ENCODE results near the gene DPP6. TPM values are rescaled to one million over a fixed set of nuclear protein-coding genes. Genes with fewer than 3 reads are reported as not detected.

DPP6 gene
- total and polyA plus RNA-seq, 2 donors (not counting 1 experiment from before 2014, with no cell fraction given): not detected

GRCh38 chr7:154591544-154591943 is 539.3 kb downstream of the DPP6 start:
- Histone ChIP-seq H3K9ac (ENCODE audit: low read length) (no peak overlapping the region), H4K20me1 (ENCODE audit: control insufficient read depth, insufficient read depth, low read length, poor library complexity, severe bottlenecking) (no peaks in the 10 kb centered on the region), H3K4me3 (ENCODE audit: control extremely low read depth in 1 of 5, extremely low read depth in 1 of 5, insufficient read depth in 1 of 5, low read depth in 2 of 5, low read length in 4 of 5) (no peak overlapping the region), H3K4me2 (replicated peaks; ENCODE audit: low read depth, low read length, poor library complexity, severe bottlenecking) (no peak overlapping the region), H3K27me3 (replicated peaks in 1 of 4; ENCODE audit: control extremely low read depth in 1 of 4, control insufficient read depth in 3 of 4, insufficient read depth in 4 of 4, low read length in 3 of 4) (no peaks in the 10 kb centered on the region), H3K27ac (ENCODE audit: low read length in 2 of 2) (no peak overlapping the region), H3K4me1 (ENCODE audit: control insufficient read depth in 2 of 2, insufficient read depth in 2 of 2, low read length in 2 of 2) (no peaks in the 10 kb centered on the region), H2AFZ (ENCODE audit: insufficient read depth, low read depth, low read length, poor library complexity, severe bottlenecking) (no peak overlapping the region), H3K9me3 (ENCODE audit: control extremely low read depth in 1 of 3, control insufficient read depth in 2 of 3, insufficient read depth in 1 of 3, low read length in 2 of 3) (peaks cover 0 to 21% (median 0%) of the 10 kb centered on the region in 3 donors), H3K36me3 (replicated peaks in 1 of 2; ENCODE audit: control extremely low read depth in 1 of 2, control insufficient read depth in 1 of 2, extremely low read depth in 1 of 2, insufficient read depth in 2 of 2, low read length in 1 of 2) (no peaks in the 10 kb centered on the region), H3K79me2 (ENCODE audit: control insufficient read depth, insufficient read depth, low read length) (no peaks in the 10 kb centered on the region)
- Mint-ChIP-seq H3K27me3 (no peaks in the 10 kb centered on the region), H3K9me3 (ENCODE audit: insufficient read depth) (peaks cover 2% of the 10 kb centered on the region), H3K27ac (no peak overlapping the region), H3K4me3 (no peak overlapping the region), H3K4me1 (no peaks in the 10 kb centered on the region)
- no peak for ATAC-seq (ENCODE audit: low read depth)
- no peak for TF ChIP-seq EZH2 (IDR thresholded peaks at IDR 0.05; ENCODE audit: borderline replicate concordance, insufficient read depth, low read depth, low read length, poor library complexity, severe bottlenecking)
- CTCF ChIA-PET: no interaction called here
- intact Hi-C loops (cut with micrococcal nuclease): no loop called here
- WGBS (ENCODE audit: insufficient coverage): 83% methylated on average over 5 of the region's 6 CpGs
- DNase-seq: no peak
- POLR2A ChIA-PET: no interaction called here

GRCh38 chr7:154592388-154592787 is 540.2 kb downstream of the DPP6 start:
- Histone ChIP-seq H3K27ac (ENCODE audit: low read length in 2 of 2) (no peak overlapping the region), H3K36me3 (replicated peaks in 1 of 2; ENCODE audit: control extremely low read depth in 1 of 2, control insufficient read depth in 1 of 2, extremely low read depth in 1 of 2, insufficient read depth in 2 of 2, low read length in 1 of 2) (no peaks in the 10 kb centered on the region), H3K9me3 (ENCODE audit: control extremely low read depth in 1 of 3, control insufficient read depth in 2 of 3, insufficient read depth in 1 of 3, low read length in 2 of 3) (peaks cover 0 to 21% (median 0%) of the 10 kb centered on the region in 3 donors), H3K9ac (ENCODE audit: low read length) (no peak overlapping the region), H3K27me3 (replicated peaks in 1 of 4; ENCODE audit: control extremely low read depth in 1 of 4, control insufficient read depth in 3 of 4, insufficient read depth in 4 of 4, low read length in 3 of 4) (no peaks in the 10 kb centered on the region), H2AFZ (ENCODE audit: insufficient read depth, low read depth, low read length, poor library complexity, severe bottlenecking) (no peak overlapping the region), H3K79me2 (ENCODE audit: control insufficient read depth, insufficient read depth, low read length) (no peaks in the 10 kb centered on the region), H3K4me1 (ENCODE audit: control insufficient read depth in 2 of 2, insufficient read depth in 2 of 2, low read length in 2 of 2) (no peaks in the 10 kb centered on the region), H3K4me2 (replicated peaks; ENCODE audit: low read depth, low read length, poor library complexity, severe bottlenecking) (no peak overlapping the region), H4K20me1 (ENCODE audit: control insufficient read depth, insufficient read depth, low read length, poor library complexity, severe bottlenecking) (no peaks in the 10 kb centered on the region), H3K4me3 (ENCODE audit: control extremely low read depth in 1 of 5, extremely low read depth in 1 of 5, insufficient read depth in 1 of 5, low read depth in 2 of 5, low read length in 4 of 5) (no peak overlapping the region)
- 83% methylated on average over 14 of the region's 16 CpGs for WGBS (ENCODE audit: insufficient coverage)
- intact Hi-C loops (cut with micrococcal nuclease): no loop called here
- no peak for TF ChIP-seq EZH2 (IDR thresholded peaks at IDR 0.05; ENCODE audit: borderline replicate concordance, insufficient read depth, low read depth, low read length, poor library complexity, severe bottlenecking)
- TF ChIP-seq, protein P1, sequence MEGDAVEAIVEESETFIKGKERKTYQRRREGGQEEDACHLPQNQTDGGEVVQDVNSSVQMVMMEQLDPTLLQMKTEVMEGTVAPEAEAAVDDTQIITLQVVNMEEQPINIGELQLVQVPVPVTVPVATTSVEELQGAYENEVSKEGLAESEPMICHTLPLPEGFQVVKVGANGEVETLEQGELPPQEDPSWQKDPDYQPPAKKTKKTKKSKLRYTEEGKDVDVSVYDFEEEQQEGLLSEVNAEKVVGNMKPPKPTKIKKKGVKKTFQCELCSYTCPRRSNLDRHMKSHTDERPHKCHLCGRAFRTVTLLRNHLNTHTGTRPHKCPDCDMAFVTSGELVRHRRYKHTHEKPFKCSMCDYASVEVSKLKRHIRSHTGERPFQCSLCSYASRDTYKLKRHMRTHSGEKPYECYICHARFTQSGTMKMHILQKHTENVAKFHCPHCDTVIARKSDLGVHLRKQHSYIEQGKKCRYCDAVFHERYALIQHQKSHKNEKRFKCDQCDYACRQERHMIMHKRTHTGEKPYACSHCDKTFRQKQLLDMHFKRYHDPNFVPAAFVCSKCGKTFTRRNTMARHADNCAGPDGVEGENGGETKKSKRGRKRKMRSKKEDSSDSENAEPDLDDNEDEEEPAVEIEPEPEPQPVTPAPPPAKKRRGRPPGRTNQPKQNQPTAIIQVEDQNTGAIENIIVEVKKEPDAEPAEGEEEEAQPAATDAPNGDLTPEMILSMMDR (IDR thresholded peaks at IDR 0.05): no peak
- no peak for DNase-seq
- H3K27ac Mint-ChIP-seq: no peak overlapping the region
- POLR2A ChIA-PET: no interaction called here
- no peaks in the 10 kb centered on the region for H3K4me1 Mint-ChIP-seq
- H3K9me3 Mint-ChIP-seq (ENCODE audit: insufficient read depth): peaks cover 2% of the 10 kb centered on the region
- H3K4me3 Mint-ChIP-seq: no peak overlapping the region
- H3K27me3 Mint-ChIP-seq: no peaks in the 10 kb centered on the region
- CTCF ChIA-PET: no interaction called here
- ATAC-seq (ENCODE audit: low read depth): no peak

Measured in B cell (primary cell).